Measurements from ENCODE around the gene RALY.
"Not testable (repeated sequence)": the region's sequence is repeated elsewhere in the genome, so short reads cannot be mapped to it uniquely, and the experiment has no call there.

Gene RALY

DNA sequence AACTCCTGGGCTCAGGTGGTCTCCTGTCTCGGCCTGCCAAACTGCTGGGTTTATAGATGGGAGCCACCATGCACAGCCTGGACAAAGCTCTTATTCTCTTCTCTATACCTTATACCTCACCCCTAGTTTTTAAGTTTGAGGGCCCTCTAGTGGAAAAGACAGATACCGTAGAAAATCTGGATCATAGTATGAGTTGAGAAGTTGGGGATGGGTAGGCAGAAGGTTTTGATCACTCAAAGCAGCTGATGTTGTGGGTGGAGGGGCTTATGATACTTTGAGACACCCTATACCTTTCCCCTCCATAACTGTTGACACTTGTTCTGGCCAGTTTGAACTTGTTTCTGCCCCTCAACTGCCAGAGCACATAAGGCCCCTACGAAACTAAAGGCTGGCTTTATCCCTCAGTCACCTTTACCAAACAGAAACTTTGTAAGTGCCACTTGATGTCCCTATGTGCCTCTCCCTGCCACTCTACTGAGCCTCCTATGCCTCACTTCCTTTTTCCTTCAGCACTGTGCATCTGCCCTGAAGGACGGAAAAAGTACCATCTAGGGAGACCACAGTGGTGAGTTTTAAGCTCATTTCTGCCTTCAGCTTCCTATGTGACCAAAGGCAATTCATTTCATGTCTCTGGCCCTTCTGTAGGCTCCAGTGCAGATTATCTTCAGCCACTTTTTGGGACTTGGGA is 28.6 kb downstream of the RALY start:
- TF ChIP-seq, protein P1, sequence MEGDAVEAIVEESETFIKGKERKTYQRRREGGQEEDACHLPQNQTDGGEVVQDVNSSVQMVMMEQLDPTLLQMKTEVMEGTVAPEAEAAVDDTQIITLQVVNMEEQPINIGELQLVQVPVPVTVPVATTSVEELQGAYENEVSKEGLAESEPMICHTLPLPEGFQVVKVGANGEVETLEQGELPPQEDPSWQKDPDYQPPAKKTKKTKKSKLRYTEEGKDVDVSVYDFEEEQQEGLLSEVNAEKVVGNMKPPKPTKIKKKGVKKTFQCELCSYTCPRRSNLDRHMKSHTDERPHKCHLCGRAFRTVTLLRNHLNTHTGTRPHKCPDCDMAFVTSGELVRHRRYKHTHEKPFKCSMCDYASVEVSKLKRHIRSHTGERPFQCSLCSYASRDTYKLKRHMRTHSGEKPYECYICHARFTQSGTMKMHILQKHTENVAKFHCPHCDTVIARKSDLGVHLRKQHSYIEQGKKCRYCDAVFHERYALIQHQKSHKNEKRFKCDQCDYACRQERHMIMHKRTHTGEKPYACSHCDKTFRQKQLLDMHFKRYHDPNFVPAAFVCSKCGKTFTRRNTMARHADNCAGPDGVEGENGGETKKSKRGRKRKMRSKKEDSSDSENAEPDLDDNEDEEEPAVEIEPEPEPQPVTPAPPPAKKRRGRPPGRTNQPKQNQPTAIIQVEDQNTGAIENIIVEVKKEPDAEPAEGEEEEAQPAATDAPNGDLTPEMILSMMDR (IDR thresholded peaks at IDR 0.05; ENCODE audit: insufficient read depth, low read depth, low read length, missing control alignments) = peak; percentile 20

DNA sequence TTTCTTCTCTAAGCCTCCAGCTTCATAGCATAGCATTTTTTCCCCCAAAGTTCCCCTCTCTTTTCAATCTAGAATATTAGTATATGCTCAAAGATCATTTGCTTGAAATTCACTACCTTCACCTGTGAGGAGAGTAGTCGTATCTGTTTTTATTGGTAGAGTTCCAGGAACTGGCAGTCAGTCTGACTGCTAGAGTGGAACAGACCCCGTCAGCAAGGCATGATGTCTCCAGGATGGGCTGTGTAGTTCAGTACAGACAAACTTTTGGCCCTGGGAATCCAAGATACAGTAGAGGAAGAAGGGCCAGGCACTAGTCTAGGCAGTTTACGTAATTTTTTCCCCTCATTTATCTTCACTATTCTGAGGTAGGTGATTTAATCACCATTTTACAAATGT is 29.1 kb downstream of the RALY start:
- TF ChIP-seq, protein P1 (IDR thresholded peaks at IDR 0.05; ENCODE audit: insufficient read depth, low read depth, low read length, missing control alignments) = no peak
- no peak for DNase-seq (ENCODE audit: low read depth)
- H3K4me3 ChIP-seq (ENCODE audit: low read length) = no peak overlapping the region

More for the DNA sequence above, 28.6 kb downstream of the RALY start:
- no peak overlapping the region for H3K4me3 ChIP-seq (ENCODE audit: low read length)
- peak; percentile 33 for DNase-seq (ENCODE audit: low read depth)

DNA sequence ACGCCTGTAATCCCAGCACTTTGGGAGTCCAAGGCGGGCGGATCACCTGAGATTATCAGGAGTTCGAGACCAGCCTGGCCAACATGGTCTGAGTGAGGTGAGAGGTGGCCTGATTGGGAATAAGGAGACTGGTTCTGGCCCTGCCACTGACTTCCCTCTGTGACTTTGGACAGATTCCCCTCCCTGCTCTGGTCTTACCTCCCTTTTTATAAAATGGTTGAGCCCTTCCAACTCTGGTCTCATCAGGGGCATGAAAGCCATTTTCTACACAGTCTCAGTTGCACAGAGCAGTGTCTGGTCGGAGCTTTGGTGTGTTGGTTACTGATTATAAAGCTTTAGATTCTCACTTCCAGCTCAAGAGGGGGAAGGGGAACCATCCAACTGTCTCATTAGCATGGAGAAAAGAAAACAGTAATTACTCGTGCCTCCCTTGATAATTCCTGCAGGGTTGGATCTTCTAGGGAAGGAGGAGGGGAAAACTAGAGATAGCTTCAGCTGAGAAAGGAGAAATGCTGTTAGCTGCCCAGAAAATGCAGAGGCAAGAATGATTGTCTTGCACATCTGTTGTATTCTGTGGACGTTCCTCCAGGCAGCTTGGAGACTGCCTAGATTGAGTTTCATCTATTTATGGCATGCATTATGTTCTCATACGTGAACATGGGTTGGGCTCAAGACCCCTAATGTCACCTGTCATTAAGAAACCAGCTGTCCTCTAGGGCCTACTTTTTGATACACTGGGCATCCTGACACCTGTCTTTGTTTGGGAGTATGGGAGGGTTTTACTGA is 30.4 kb downstream of the RALY start:
- DNase-seq (ENCODE audit: low read depth) = no peak
- TF ChIP-seq, protein P1 (IDR thresholded peaks at IDR 0.05; ENCODE audit: insufficient read depth, low read depth, low read length, missing control alignments) = no peak
- H3K4me3 ChIP-seq (ENCODE audit: low read length) = no peak overlapping the region

DNA sequence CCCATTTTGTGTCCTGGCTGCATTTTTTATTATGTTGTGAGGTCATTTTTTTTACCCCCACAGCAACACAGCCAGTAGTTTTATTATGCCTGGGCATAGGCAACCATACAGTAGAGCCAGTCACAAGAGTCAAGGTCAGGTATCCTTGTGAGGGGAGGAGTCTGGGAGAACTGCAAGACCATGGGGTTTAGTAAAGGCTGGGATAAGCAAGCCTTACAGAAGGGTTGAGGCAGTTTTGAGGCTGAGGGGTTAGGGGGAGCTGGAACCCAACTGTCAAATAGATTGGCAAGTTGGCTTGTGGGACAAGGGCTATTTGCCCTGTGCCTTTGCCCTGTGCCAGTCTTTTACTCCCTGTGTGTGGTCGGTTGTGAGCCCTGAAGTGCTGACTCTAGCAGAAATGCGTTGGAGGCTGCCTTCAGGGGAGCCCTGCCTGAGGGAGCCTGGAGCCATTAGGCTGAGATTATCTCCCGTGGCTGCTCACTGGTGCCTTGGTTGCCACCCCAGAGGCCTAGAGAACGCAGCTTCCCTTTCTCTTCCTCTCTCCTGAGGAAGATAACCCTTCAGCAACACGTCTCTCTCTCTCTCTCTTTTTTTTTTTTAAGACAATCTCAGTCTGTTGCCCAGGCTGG is 31.1 kb downstream of the RALY start:
- TF ChIP-seq, protein P1 (IDR thresholded peaks at IDR 0.05; ENCODE audit: insufficient read depth, low read depth, low read length, missing control alignments) = no peak
- no peak for DNase-seq (ENCODE audit: low read depth)
- H3K4me3 ChIP-seq (ENCODE audit: low read length) = no peak overlapping the region

DNA sequence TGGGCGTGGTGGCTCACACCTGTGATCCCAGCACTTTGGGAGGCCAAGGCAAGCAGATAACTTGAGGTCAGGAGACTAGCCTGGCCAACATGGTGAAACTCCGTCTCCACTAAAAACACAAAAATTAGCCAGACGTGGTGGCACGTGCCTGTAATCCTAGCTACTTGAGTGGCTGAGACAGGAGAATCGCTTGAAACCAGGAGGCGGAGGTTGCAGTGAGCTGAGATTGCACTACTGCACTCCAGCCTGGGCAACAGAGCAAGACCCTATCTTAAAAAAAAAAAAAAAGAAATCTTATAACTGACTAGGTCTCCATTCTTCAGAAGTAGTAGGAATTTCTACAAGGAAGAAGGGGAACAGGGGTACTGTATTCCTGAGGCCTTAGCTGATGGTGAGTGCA is 34.3 kb downstream of the RALY start:
- not testable (repeated sequence) for DNase-seq (ENCODE audit: low read depth); H3K4me3 ChIP-seq (ENCODE audit: low read length)

DNA sequence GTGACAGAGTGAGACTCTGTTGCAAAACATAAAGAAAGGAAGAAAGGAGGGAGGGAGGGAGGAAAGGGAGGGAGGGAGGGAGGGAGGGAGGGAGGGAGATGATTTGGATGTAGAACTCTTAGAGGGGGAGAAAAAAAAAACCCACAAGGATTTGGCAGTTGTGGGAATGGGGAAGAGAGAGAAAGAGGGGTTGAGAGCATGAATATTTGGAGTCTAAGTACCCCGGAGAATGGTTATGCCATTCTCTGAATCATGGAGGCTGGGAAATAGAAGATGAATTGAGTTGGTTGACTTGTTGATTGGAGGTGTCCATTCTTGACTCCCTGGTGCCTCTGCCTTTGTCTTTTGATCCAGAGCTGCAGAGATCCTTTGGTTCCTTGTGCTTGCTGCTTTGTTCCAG is 35.7 kb downstream of the RALY start:
- H3K4me3 ChIP-seq (ENCODE audit: low read length) = no peak overlapping the region
- TF ChIP-seq, protein P1 (IDR thresholded peaks at IDR 0.05; ENCODE audit: insufficient read depth, low read depth, low read length, missing control alignments) = no peak
- DNase-seq (ENCODE audit: low read depth) = no peak

DNA sequence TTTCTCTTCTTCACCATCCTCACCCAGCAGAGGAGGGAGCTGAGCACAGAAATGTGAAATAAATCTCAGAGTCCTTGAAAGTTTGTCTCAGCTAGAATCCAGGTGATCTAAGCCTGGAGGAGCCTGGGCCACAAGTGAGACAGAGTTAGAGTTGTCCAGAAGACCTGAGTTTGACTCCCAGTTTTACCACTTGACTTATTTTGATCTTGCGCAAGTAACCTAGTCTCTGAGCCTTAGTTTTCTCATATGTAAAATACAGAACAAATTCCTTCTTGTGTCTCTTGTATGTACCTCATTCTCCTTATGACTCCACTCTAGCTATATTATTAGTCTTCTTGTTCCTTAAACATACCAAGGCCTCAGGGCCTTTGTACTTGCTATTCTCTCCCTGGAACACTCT is 36.7 kb downstream of the RALY start:
- no peak overlapping the region for H3K4me3 ChIP-seq (ENCODE audit: low read length)
- TF ChIP-seq, protein P1 (IDR thresholded peaks at IDR 0.05; ENCODE audit: insufficient read depth, low read depth, low read length, missing control alignments) = no peak
- no peak for DNase-seq (ENCODE audit: low read depth)
